Spleen (tissue), 11 donors: ENCODE results near the gene ADGRE1. TPM values are rescaled to one million over a fixed set of nuclear protein-coding genes. Genes with fewer than 3 reads are reported as not detected.

Experiments used
- DNase-seq: peaks from one replicate; pipeline ENCODE4 v3.0.0-alpha.2; 2020
- H3K27ac ChIP-seq, 8 donors: fragments of 200-600 bp; sonication (generic) in 7 of 8; 1 replicate in 4 of 8; 2 replicates in 4 of 8; pipeline versions ENCODE4 v1.5.0 to v1.8.0; 2016 to 2021; ENCODE audit warnings: inconsistent platforms in 4 of 8, mild to moderate bottlenecking in 4 of 8, moderate library complexity in 1 of 8
- H3K27me3 ChIP-seq, 7 donors: fragments of 200-600 bp; sonication (generic) in 6 of 7; replicated peaks in 1 of 7; 1 replicate in 4 of 7; 2 replicates in 3 of 7; pipeline versions ENCODE4 v1.5.0 to v1.8.0; 2016 to 2021; ENCODE audit warnings: inconsistent platforms in 3 of 7, mild to moderate bottlenecking in 1 of 7
- H3K36me3 ChIP-seq, 6 donors: fragments of 200-600 bp; sonication (generic) in 5 of 6; 1 replicate in 4 of 6; 2 replicates in 2 of 6; pipeline versions ENCODE4 v1.5.0 to v1.8.0; 2016 to 2021; ENCODE audit warnings: inconsistent platforms in 2 of 6
- H3K4me1 ChIP-seq, 6 donors: fragments of 200-600 bp; sonication (generic) in 5 of 6; 1 replicate in 3 of 6; 2 replicates in 3 of 6; pipeline versions ENCODE4 v1.5.0 to v1.8.0; 2016 to 2021; ENCODE audit warnings: inconsistent platforms in 3 of 6
- H3K4me3 ChIP-seq, 8 donors: fragments of 200-600 bp; sonication (generic) in 7 of 8; 1 replicate in 4 of 8; 2 replicates in 4 of 8; pipeline versions ENCODE4 v1.5.0 to v1.8.0; 2016 to 2021; ENCODE audit warnings: inconsistent platforms in 4 of 8, mild to moderate bottlenecking in 4 of 8, moderate library complexity in 2 of 8
- H3K9me3 ChIP-seq, 8 donors: fragments of 200-600 bp; sonication (generic) in 7 of 8; 1 replicate in 4 of 8; 2 replicates in 4 of 8; pipeline versions ENCODE4 v1.5.0 to v1.8.0; 2016 to 2021; ENCODE audit warnings: inconsistent platforms in 4 of 8
- POLR2A ChIP-seq, 3 donors: fragments of 450-650 bp; IDR thresholded peaks; one replicate each; pipeline ENCODE4 v1.5.1; 2017; ENCODE audit warnings: antibody characterized with exemption in 3 of 3, mild to moderate bottlenecking in 1 of 3
- POLR2AphosphoS5 ChIP-seq, 3 donors: sonication (generic); formaldehyde crosslinking; IDR thresholded peaks; one replicate each; pipeline ENCODE4 v1.5.1; 2017; ENCODE audit warnings: antibody characterized with exemption in 3 of 3
- WGBS, 5 donors: extraction: QIAGEN DNeasy Blood & Tissue Kit in 3 of 5; methylation state at CpG; one replicate each; pipeline versions ENCODE4 v1.1.5 to v1.1.7; 2013 to 2018; 5-methylcytosine and 5-hydroxymethylcytosine counted together
- intact Hi-C: fragments of 100-400 bp; cut with DNase I; formaldehyde crosslinking; loops from one replicate; pipeline ENCODE4 v1.15.0; 2023; ENCODE audit warnings: low total_unique reads
- polyA plus RNA-seq, 3 donors: library from polyadenylated mRNA; stranded (reverse); fragments of 200-250 nt; gene quantifications; one replicate each; pipeline ENCODE4 v1.2.1, GENCODE V29; 2013
- total RNA-seq, 7 donors: library from RNA; depleted of rRNA in 3 of 7; stranded (reverse); fragments of >200 nt in 3 of 7; fragmentation: NEBNext Ultra II Directional in 4 of 7; extraction: Animal tissue kit (Norgen Biotek cat#: 25700) in 4 of 7; gene quantifications; one replicate each; pipeline versions ENCODE4 v1.1.0 to v1.2.1, GENCODE V29; 2016 to 2021
- TF ChIP-seq, protein P1 (sequence below), 11 experiments: fragments of 200-600 bp in 7 of 11; fragments of 450-650 bp in 4 of 11; sonication (generic) in 4 of 11; IDR thresholded peaks in 8 of 11; conservative IDR thresholded peaks in 3 of 11; 1 replicate in 7 of 11; 2 replicates in 4 of 11; pipeline versions ENCODE4 v1.4.0 to v1.8.0; 2016 to 2021; ENCODE audit warnings: antibody characterized with exemption in 11 of 11, inconsistent platforms in 4 of 11, mild to moderate bottlenecking in 1 of 11
- donor health status: healthy with polysubstance abuse.
- donor health status: DM: no; HTN: no; CAD: no; lungs with moderate emphysema.
- donor health status: DM: no; HTN: no; CAD: no.
- donor health status: Bipolar disorder and iron deficiency.
- donor health status: healthy.
- donor health status: DM: no; HTN: no; CAD: no.
- donor health status: DM: yes; HTN: yes; CAD: no.

The ADGRE1 gene
- total and polyA plus RNA-seq, 10 donors = 2.3 to 65.2 (median 22.5) TPM

DNA sequence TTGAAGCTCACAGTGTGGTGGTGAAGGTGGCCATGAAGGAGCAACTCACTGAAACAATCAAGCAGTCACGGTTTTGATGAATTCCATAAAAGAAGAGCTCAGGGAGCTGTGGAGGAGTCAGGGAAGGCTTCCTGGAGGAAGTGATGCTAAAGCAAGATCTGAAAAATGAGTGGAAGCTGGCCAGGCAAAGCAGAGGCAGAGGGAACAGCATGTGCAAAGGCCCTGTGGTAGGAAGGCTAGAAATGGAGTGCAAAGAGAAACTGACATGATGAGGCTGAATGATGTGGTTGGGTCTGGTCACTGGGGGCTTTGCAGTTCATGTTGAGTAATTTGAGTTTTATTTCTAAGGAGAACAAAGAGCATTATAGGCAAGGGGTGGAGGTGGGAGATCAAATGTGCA lies 6.9 kb downstream of the ADGRE1 start:
- no peak overlapping the region for H3K4me3 ChIP-seq
- peaks cover 0 to 24% (median 0%) of the 10 kb centered on the region in 6 donors for H3K36me3 ChIP-seq
- no peaks in the 10 kb centered on the region for H3K27me3 ChIP-seq
- H3K27ac ChIP-seq = no peak overlapping the region
- H3K9me3 ChIP-seq = peaks cover 0 to 49% (median 21%) of the 10 kb centered on the region in 8 donors
- TF ChIP-seq POLR2A (IDR thresholded peaks at IDR 0.05) (no peak), POLR2AphosphoS5 (IDR thresholded peaks at IDR 0.05) (no peak)
- TF ChIP-seq, protein P1, sequence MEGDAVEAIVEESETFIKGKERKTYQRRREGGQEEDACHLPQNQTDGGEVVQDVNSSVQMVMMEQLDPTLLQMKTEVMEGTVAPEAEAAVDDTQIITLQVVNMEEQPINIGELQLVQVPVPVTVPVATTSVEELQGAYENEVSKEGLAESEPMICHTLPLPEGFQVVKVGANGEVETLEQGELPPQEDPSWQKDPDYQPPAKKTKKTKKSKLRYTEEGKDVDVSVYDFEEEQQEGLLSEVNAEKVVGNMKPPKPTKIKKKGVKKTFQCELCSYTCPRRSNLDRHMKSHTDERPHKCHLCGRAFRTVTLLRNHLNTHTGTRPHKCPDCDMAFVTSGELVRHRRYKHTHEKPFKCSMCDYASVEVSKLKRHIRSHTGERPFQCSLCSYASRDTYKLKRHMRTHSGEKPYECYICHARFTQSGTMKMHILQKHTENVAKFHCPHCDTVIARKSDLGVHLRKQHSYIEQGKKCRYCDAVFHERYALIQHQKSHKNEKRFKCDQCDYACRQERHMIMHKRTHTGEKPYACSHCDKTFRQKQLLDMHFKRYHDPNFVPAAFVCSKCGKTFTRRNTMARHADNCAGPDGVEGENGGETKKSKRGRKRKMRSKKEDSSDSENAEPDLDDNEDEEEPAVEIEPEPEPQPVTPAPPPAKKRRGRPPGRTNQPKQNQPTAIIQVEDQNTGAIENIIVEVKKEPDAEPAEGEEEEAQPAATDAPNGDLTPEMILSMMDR (IDR thresholded peaks at IDR 0.05 in 8 of 11, conservative IDR thresholded peaks at IDR 0.05 in 3 of 11) = no peak
- DNase-seq = no peak
- peaks cover 0 to 39% (median 24%) of the 10 kb centered on the region in 6 donors for H3K4me1 ChIP-seq
- 67 to 97% (median 89%) methylated on average over 1 of the region's 1 CpG for WGBS, 5 donors
- intact Hi-C loops = no loop called here

DNA sequence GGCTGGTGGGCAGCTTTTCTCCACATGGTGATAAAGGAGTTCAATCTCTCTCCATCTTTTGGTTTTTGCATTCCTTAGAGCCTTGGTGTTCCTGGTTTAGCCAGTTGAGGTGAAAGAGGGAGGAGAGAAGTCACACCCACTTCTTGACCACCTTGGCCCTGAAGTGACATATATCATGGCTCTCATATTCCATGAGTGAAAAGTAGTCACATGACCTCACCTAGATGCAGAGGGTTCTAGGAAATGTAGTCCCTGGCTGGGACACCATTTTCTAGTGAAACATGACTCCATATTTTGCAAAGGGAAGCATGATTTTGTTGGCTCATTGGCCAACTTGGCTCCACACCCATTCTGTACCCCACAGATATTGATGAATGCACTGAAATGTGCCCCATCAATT lies 16.1 kb downstream of the ADGRE1 start:
- no peaks in the 10 kb centered on the region for H3K4me1 ChIP-seq
- no peak for DNase-seq

DNA sequence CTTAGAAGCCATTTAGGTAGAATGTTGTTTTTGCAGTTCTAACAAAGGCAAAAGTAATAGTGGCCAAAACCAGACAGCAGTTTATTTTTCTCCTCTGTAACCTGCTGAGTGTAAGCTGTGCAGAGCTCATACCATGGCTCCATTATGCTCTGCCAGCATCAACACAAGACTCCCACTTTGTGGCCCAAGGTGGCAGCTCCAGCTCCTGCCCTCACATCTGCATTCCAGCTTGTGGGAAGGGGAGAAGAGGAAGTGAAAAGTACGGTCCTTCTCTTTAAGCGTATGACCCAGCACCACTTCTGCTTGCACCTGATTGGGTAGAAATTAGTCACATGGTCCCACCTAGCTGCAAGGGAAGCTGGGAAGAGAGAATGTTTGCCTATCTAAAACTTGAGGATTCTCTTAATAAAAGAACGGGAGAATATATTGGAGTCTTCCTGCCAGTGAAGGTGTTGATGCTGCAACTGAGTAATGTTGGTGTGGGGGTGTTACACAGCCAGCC lies 19.2 kb downstream of the ADGRE1 start:
- Histone ChIP-seq H3K36me3 (peaks cover 0 to 83% (median 0%) of the 10 kb centered on the region in 6 donors), H3K4me3 (no peak overlapping the region), H3K4me1 (no peaks in the 10 kb centered on the region), H3K27ac (no peak overlapping the region), H3K9me3 (peaks cover 0 to 36% (median 30%) of the 10 kb centered on the region in 8 donors), H3K27me3 (no peaks in the 10 kb centered on the region)
- 15 to 86% (median 35%) methylated on average over 3 of the region's 3 CpGs for WGBS, 5 donors
- intact Hi-C loops = no loop called here
- no peak for TF ChIP-seq POLR2A (IDR thresholded peaks at IDR 0.05)
- no peak for DNase-seq

More for the DNA sequence above, 16.1 kb downstream of the ADGRE1 start:
- TF ChIP-seq POLR2A (IDR thresholded peaks at IDR 0.05) (no peak), POLR2AphosphoS5 (IDR thresholded peaks at IDR 0.05) (no peak)
- TF ChIP-seq, protein P1 (IDR thresholded peaks at IDR 0.05 in 8 of 11, conservative IDR thresholded peaks at IDR 0.05 in 3 of 11) = no peak
- intact Hi-C loops = no loop called here
- Histone ChIP-seq H3K27ac (no peak overlapping the region), H3K4me3 (no peak overlapping the region), H3K36me3 (peaks cover 0 to 94% (median 0%) of the 10 kb centered on the region in 6 donors), H3K27me3 (no peaks in the 10 kb centered on the region), H3K9me3 (peaks cover 0 to 58% (median 45%) of the 10 kb centered on the region in 8 donors)

DNA sequence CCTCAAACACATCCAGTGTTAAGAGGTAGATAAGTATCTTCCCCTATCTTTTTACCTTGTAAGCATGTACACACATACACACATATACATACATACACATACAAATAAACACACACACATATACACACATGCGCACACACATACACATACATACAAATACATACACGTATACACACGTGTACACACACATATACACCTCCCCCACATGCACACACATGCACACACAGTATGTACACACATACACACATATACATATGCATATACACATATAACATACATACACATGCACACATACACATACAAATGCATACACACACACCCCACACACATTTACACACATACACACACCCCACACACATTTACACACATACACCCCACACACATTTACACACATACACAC lies 24.1 kb downstream of the ADGRE1 start:
- H3K9me3 ChIP-seq = peaks cover 5 to 56% (median 36%) of the 10 kb centered on the region in 8 donors
- intact Hi-C loops = loop anchor here (10.0 kb wide), 1 partner anchor 73 kb away; no protein-coding TSS in a partner anchor
- H3K27me3 ChIP-seq = no peaks in the 10 kb centered on the region

More for the DNA sequence above, 24.1 kb downstream of the ADGRE1 start:
- Histone ChIP-seq H3K27ac (no peak overlapping the region), H3K4me3 (no peak overlapping the region), H3K36me3 (peaks cover 0 to 78% (median 0%) of the 10 kb centered on the region in 6 donors), H3K4me1 (no peaks in the 10 kb centered on the region)
- WGBS, 5 donors = 59 to 71% (median 65%) methylated on average over 3 of the region's 3 CpGs
- no peak for DNase-seq
- no peak for TF ChIP-seq POLR2A (IDR thresholded peaks at IDR 0.05)
- TF ChIP-seq, protein P1 (IDR thresholded peaks at IDR 0.05 in 8 of 11, conservative IDR thresholded peaks at IDR 0.05 in 3 of 11) = no peak
- no peak for TF ChIP-seq POLR2AphosphoS5 (IDR thresholded peaks at IDR 0.05)
